GM23248 (cell line): ENCODE data around the gene DEPP1.

ENCODE experiments used
- EZH2 ChIP-seq: fragments of 200-600 bp; sonication (generic); IDR thresholded peaks from 2 replicates; pipeline ENCODE4 v1.6.1; 2018; ENCODE audit warnings: antibody characterized with exemption, mild to moderate bottlenecking; ENCODE audit not compliant: insufficient read depth, poor library complexity, severe bottlenecking
- EZH2phosphoT487 ChIP-seq: fragments of 200-600 bp; sonication (generic); IDR thresholded peaks from 2 replicates; pipeline ENCODE4 v1.6.1; 2018; ENCODE audit warnings: antibody characterized with exemption, moderate library complexity, mild to moderate bottlenecking, low read depth; ENCODE audit not compliant: insufficient read depth

- TF ChIP-seq EZH2 (no peak), EZH2phosphoT487 (no peak)
Observed at GRCh38 chr10:44933451-44934321, 44.9 kb downstream of the DEPP1 start.
